MM.1S (cell line): Measurements from ENCODE around the gene IFNK.

Experiments
- DNase-seq: peaks from one replicate; pipeline ENCODE4 v3.0.0-alpha.2; 2015
- H2AFZ ChIP-seq: fragments of 300-600 bp; sonication (generic); 2 replicates; pipeline ENCODE4 v1.6.0; 2016; ENCODE audit warnings: antibody characterized with exemption, low read length
- H3F3A ChIP-seq: fragments of 300-600 bp; sonication (generic); 2 replicates; pipeline ENCODE4 v1.6.1; 2016; ENCODE audit warnings: mild to moderate bottlenecking, antibody characterized with exemption, low read length, moderate library complexity, mixed read lengths; ENCODE audit not compliant: insufficient read depth
- H3K27ac ChIP-seq: fragments of 300-600 bp; sonication (generic); 2 replicates; pipeline ENCODE4 v1.5.1; 2016; ENCODE audit warnings: mild to moderate bottlenecking, low read length
- H3K27me3 ChIP-seq: fragments of 300-600 bp; sonication (generic); replicated peaks from 2 replicates; pipeline ENCODE4 v1.6.0; 2016; ENCODE audit warnings: low read length; ENCODE audit not compliant: insufficient read depth
- H3K36me3 ChIP-seq: fragments of 300-600 bp; sonication (generic); replicated peaks from 2 replicates; pipeline ENCODE4 v1.6.1; 2016; ENCODE audit warnings: mild to moderate bottlenecking, low read length, mixed read lengths; ENCODE audit not compliant: insufficient read depth
- H3K4me1 ChIP-seq: fragments of 300-600 bp; sonication (generic); 2 replicates; pipeline ENCODE4 v1.6.1; 2016; ENCODE audit warnings: low read length, mixed read lengths
- H3K4me2 ChIP-seq: fragments of 300-600 bp; sonication (generic); 2 replicates; pipeline ENCODE4 v1.6.0; 2016; ENCODE audit warnings: low read depth, low read length
- H3K4me3 ChIP-seq: fragments of 300-600 bp; sonication (generic); 2 replicates; pipeline ENCODE4 v1.5.1; 2016; ENCODE audit warnings: low read length, mixed read lengths
- H3K79me2 ChIP-seq: fragments of 300-600 bp; sonication (generic); 2 replicates; pipeline ENCODE4 v1.6.1; 2016; ENCODE audit warnings: mixed run types, low read length, mixed read lengths
- H3K9ac ChIP-seq: fragments of 300-600 bp; sonication (generic); 2 replicates; pipeline ENCODE4 v1.6.1; 2016; ENCODE audit warnings: low read length, mixed read lengths
- H3K9me2 ChIP-seq: fragments of 300-600 bp; sonication (generic); replicated peaks from 2 replicates; pipeline ENCODE4 v1.6.1; 2016; ENCODE audit warnings: mild to moderate bottlenecking, low read length, mixed read lengths; ENCODE audit not compliant: insufficient read depth
- H3K9me3 ChIP-seq: fragments of 300-600 bp; sonication (generic); replicated peaks from 2 replicates; pipeline ENCODE4 v1.6.1; 2016; ENCODE audit warnings: mild to moderate bottlenecking, low read length, mixed read lengths; ENCODE audit not compliant: insufficient read depth
- H4K20me1 ChIP-seq: fragments of 300-600 bp; sonication (generic); 2 replicates; pipeline ENCODE4 v1.6.1; 2016; ENCODE audit warnings: mild to moderate bottlenecking, low read length, moderate library complexity, mixed read lengths; ENCODE audit not compliant: insufficient read depth
- CTCF ChIP-seq: fragments of 300-600 bp; sonication (generic); IDR thresholded peaks from 2 replicates; pipeline ENCODE4 v1.5.1; 2016; ENCODE audit warnings: antibody characterized with exemption, low read length, mixed read lengths
- EZH2 ChIP-seq: fragments of 300-600 bp; sonication (generic); optimal IDR thresholded peaks from 2 replicates; pipeline ENCODE3; 2017; ENCODE audit warnings: low read depth, mild to moderate bottlenecking, antibody characterized with exemption, low read length, mixed read lengths
- EZH2phosphoT487 ChIP-seq: fragments of 300-600 bp; sonication (generic); IDR thresholded peaks from 2 replicates; pipeline ENCODE4 v1.6.1; 2018; ENCODE audit warnings: antibody characterized with exemption, low read length

IFNK gene

GRCh38 chr9:27536168-27536567, 12.1 kb downstream of the IFNK start:
- no peaks in the 10 kb centered on the region for H3K79me2 ChIP-seq
- H3K27me3 ChIP-seq: no peaks in the 10 kb centered on the region
- no peak overlapping the region for H3K4me2 ChIP-seq
- no peak overlapping the region for H2AFZ ChIP-seq
- H3K9ac ChIP-seq: no peak overlapping the region
- TF ChIP-seq EZH2 (no peak), EZH2phosphoT487 (no peak), CTCF (no peak)
- DNase-seq: no peak
- no peaks in the 10 kb centered on the region for H3K9me2 ChIP-seq
- H3K36me3 ChIP-seq: no peaks in the 10 kb centered on the region
- no peaks in the 10 kb centered on the region for H3F3A ChIP-seq
- no peak overlapping the region for H3K4me3 ChIP-seq
- no peaks in the 10 kb centered on the region for H3K4me1 ChIP-seq
- no peak overlapping the region for H3K27ac ChIP-seq
- H3K9me3 ChIP-seq: no peaks in the 10 kb centered on the region
- no peaks in the 10 kb centered on the region for H4K20me1 ChIP-seq

GRCh38 chr9:27537027-27537435, 12.9 kb downstream of the IFNK start:
- no peak overlapping the region for H2AFZ ChIP-seq
- H3K4me1 ChIP-seq: no peaks in the 10 kb centered on the region
- H3F3A ChIP-seq: no peaks in the 10 kb centered on the region
- no peaks in the 10 kb centered on the region for H3K36me3 ChIP-seq
- no peaks in the 10 kb centered on the region for H3K27me3 ChIP-seq
- no peaks in the 10 kb centered on the region for H3K9me2 ChIP-seq
- TF ChIP-seq EZH2phosphoT487 (no peak), EZH2 (no peak), CTCF (no peak)
- DNase-seq: no peak
- H3K9me3 ChIP-seq: no peaks in the 10 kb centered on the region
- no peak overlapping the region for H3K4me3 ChIP-seq
- H3K9ac ChIP-seq: no peak overlapping the region
- no peaks in the 10 kb centered on the region for H3K79me2 ChIP-seq
- no peak overlapping the region for H3K4me2 ChIP-seq
- no peak overlapping the region for H3K27ac ChIP-seq
- no peaks in the 10 kb centered on the region for H4K20me1 ChIP-seq

- no peak for DNase-seq
- Histone ChIP-seq H3K27me3 (no peaks in the 10 kb centered on the region), H3K4me2 (no peak overlapping the region), H3K27ac (no peak overlapping the region), H3K9me2 (no peaks in the 10 kb centered on the region), H3F3A (no peaks in the 10 kb centered on the region), H3K4me3 (no peak overlapping the region), H2AFZ (no peak overlapping the region), H3K79me2 (no peaks in the 10 kb centered on the region), H3K9me3 (no peaks in the 10 kb centered on the region), H4K20me1 (no peaks in the 10 kb centered on the region), H3K9ac (no peak overlapping the region), H3K36me3 (no peaks in the 10 kb centered on the region), H3K4me1 (no peaks in the 10 kb centered on the region)
- TF ChIP-seq EZH2phosphoT487 (no peak), EZH2 (no peak), CTCF (no peak)
Measured at GRCh38 chr9:27537756-27538155, 13.7 kb downstream of the IFNK start.
